Aorta (tissue), 5 donors: Measurements from ENCODE around the gene OPALIN. TPM values are rescaled to one million over a fixed set of nuclear protein-coding genes. Genes with fewer than 3 reads are reported as not detected.
"Not testable (repeated sequence)": the region's sequence is repeated elsewhere in the genome, so short reads cannot be mapped to it uniquely, and the experiment has no call there.

ENCODE experiments used
- ATAC-seq: fragments of 200-7000 bp; cut with Tn5 transposase; one replicate; pipeline ENCODE4 v1.9.1; 2022; ENCODE audit warnings: moderate library complexity; ENCODE audit not compliant: low FRiP score
- DNase-seq, 2 donors: peaks; one replicate each; pipeline ENCODE4 v3.0.0-alpha.2; 2020
- H3K27ac ChIP-seq, 2 donors: one replicate each; pipeline ENCODE4 v1.5.1; 2013; ENCODE audit warnings: low read length in 2 of 2, mild to moderate bottlenecking in 2 of 2, moderate library complexity in 2 of 2, control low read depth in 1 of 2, inconsistent platforms in 1 of 2, low read depth in 1 of 2
- H3K27me3 ChIP-seq, 2 donors: one replicate each; pipeline ENCODE4 v1.6.1; 2013; ENCODE audit warnings: control low read depth in 1 of 2, low read length in 1 of 2, mild to moderate bottlenecking in 1 of 2, moderate library complexity in 1 of 2; ENCODE audit not compliant: insufficient read depth in 2 of 2, control insufficient read depth in 1 of 2
- H3K36me3 ChIP-seq, 2 donors: one replicate each; pipeline ENCODE4 v1.6.1; 2013; ENCODE audit warnings: control low read depth in 1 of 2, low read length in 1 of 2, mild to moderate bottlenecking in 1 of 2; ENCODE audit not compliant: insufficient read depth in 2 of 2, control insufficient read depth in 1 of 2
- H3K4me1 ChIP-seq, 2 donors: one replicate each; pipeline ENCODE4 v1.6.1; 2013; ENCODE audit warnings: low read length in 2 of 2, control low read depth in 1 of 2, mild to moderate bottlenecking in 1 of 2, moderate library complexity in 1 of 2; ENCODE audit not compliant: insufficient read depth in 2 of 2, control insufficient read depth in 1 of 2
- H3K4me3 ChIP-seq, 2 donors: one replicate each; pipeline ENCODE4 v1.5.1; 2013; ENCODE audit warnings: low read length in 2 of 2, control low read depth in 1 of 2, mild to moderate bottlenecking in 1 of 2
- H3K9me3 ChIP-seq: one replicate; pipeline ENCODE4 v1.6.1; 2013; ENCODE audit warnings: mild to moderate bottlenecking, low read length; ENCODE audit not compliant: control insufficient read depth
- WGBS, 2 donors: extraction: QIAGEN DNeasy Blood & Tissue Kit; methylation state at CpG; one replicate each; pipeline ENCODE4 v1.1.7; 2013; 5-methylcytosine and 5-hydroxymethylcytosine counted together
- intact Hi-C, 2 donors: fragments of 100-400 bp; cut with DNase I; formaldehyde crosslinking; loops; one replicate each; pipeline versions ENCODE4 v1.14.2 to v1.15.0; 2022
- polyA plus RNA-seq, 2 donors: library from polyadenylated mRNA; stranded (reverse); fragments of 200-250 nt; gene quantifications; one replicate each; pipeline ENCODE4 v1.2.3, GENCODE V29; 2013
- total RNA-seq, 2 donors: library from RNA; stranded (reverse); fragmentation: NEBNext Ultra II Directional; extraction: Animal tissue kit (Norgen Biotek cat#: 25700); gene quantifications; one replicate each; pipeline ENCODE4 v1.2.1, GENCODE V29; 2021
- donor health status: healthy with polysubstance abuse.
- donor health status: Bipolar disorder and iron deficiency.
- donor health status: DM: no; HTN: no; CAD: no.
- donor health status: DM: no; HTN: no; CAD: no.
- donor health status: DM: yes; HTN: yes; CAD: no.

The OPALIN gene
- total and polyA plus RNA-seq, 4 donors: not detected

GRCh38 chr10:96308854-96309253 is 49.9 kb downstream of the OPALIN start:
- intact Hi-C loops, H3K27me3 ChIP-seq, ATAC-seq, H3K4me3 ChIP-seq, H3K27ac ChIP-seq, DNase-seq, H3K36me3 ChIP-seq, H3K9me3 ChIP-seq, H3K4me1 ChIP-seq: not testable (repeated sequence)
- WGBS, 2 donors: 72 to 73% methylated on average over 4 of the region's 4 CpGs

DNA sequence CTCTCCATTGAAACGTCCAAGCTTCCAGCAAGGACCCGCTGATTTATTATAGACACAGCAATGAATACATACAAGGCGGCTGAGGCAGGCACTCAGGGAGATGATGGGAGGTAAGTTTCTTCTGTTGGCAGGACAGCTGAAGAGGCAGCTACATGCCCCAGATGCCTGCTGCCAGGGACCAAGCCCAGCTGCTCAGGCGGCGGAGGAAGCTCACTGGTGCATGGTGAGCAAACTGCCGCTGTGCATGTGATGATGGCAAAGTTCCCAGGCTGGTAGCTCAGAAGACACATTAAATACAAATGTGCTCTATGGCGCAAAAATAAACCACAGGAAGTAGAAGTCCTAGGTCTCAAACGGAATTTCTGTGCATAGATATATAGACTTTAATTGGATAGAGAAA is 52.3 kb downstream of the OPALIN start:
- no peak overlapping the region for H3K4me3 ChIP-seq
- no peaks in the 10 kb centered on the region for H3K36me3 ChIP-seq
- WGBS, 2 donors: 67 to 75% methylated on average over 8 of the region's 8 CpGs
- no peaks in the 10 kb centered on the region for H3K9me3 ChIP-seq
- intact Hi-C loops: no loop called here
- peaks cover 0 to 4% of the 10 kb centered on the region in 2 donors for H3K27me3 ChIP-seq
- no peak overlapping the region for H3K27ac ChIP-seq
- no peaks in the 10 kb centered on the region for H3K4me1 ChIP-seq
- ATAC-seq (no peak), DNase-seq (peak in 1 of 2 donors; percentile 79)

DNA sequence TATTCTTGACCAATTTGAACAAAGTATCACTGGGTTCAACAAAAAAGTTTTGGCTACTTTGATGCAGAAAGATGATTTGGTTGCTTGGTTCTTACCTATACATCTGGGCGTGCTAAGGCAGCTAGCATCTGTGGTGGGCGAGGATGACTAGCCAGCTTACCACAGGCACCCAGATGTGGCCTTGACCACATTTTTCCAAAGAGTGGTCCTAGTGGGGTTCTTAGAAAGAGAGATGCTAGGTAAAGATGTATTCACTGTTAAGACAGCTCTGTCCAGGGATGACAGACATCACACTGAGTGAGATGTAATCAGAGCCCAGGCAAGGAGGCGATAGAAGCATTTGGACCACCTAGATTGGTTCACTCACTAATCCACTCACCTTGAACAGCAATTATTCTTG is 53.8 kb downstream of the OPALIN start:
- no peak for DNase-seq
- no peak for ATAC-seq
- intact Hi-C loops: no loop called here
- Histone ChIP-seq H3K27me3 (peaks cover 0 to 4% of the 10 kb centered on the region in 2 donors), H3K36me3 (no peaks in the 10 kb centered on the region), H3K4me1 (no peaks in the 10 kb centered on the region), H3K27ac (no peak overlapping the region), H3K9me3 (no peaks in the 10 kb centered on the region), H3K4me3 (no peak overlapping the region)
- WGBS, 2 donors: 95 to 97% methylated on average over 3 of the region's 3 CpGs

DNA sequence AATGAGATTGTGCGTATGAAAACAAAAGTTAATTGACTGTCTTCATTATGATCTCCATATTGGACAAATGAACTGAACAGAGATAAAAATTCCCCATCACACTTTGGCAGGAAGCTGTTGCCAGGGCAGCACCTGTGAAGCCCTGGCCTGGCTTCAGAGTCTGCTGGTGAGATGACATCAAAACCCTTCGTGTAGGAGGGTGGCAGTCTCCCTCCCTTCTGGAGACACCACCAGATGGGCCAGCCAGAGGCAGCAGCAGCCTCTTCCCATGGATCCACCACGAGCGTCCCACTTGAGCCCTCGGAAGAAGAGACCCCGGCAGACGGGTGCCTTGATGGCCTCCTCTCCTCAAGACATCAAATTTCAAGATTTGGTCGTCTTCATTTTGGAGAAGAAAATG is 54.6 kb downstream of the OPALIN start, which contains the start of gene DNTT:
TSS of gene DNTT (plus strand) at position 205 of the 400 bp plus-strand sequence. CDS start at position 269, 64 bp downstream.
- Histone ChIP-seq H3K36me3 (no peaks in the 10 kb centered on the region), H3K4me3 (no peak within 1 kb of the TSS), H3K27ac (no peak within 1 kb of the TSS), H3K9me3 (no peaks in the 10 kb centered on the region), H3K27me3 (peaks cover 0 to 4% of the 10 kb centered on the region in 2 donors), H3K4me1 (no peaks in the 10 kb centered on the region)
- DNase-seq (no peak), ATAC-seq (no peak)
- intact Hi-C loops: no loop called here
- 87 to 90% methylated on average over 8 of the region's 8 CpGs for WGBS, 2 donors

DNA sequence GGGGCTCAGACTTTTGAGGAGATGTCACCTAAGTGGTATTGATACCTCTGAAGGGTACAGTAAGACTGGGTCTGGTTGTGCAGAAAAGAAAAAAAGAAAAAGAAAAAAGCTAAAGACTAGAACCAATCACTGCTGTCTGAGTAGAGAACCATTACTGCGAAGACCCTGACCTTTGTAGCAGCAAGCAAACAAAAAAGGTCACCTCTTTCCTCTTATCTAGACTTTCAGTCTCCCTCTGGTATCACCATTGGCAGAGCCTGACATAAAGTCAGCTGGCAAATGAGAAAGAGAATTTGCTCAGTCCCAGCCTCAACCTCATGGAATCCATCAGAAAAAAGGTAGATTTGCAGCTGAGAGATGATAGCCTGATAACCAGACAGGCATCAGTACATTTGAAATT is 57.2 kb downstream of the OPALIN start:
- DNase-seq: no peak
- peaks cover 0 to 4% of the 10 kb centered on the region in 2 donors for H3K27me3 ChIP-seq
- no peak overlapping the region for H3K4me3 ChIP-seq
- no peak overlapping the region for H3K27ac ChIP-seq
- intact Hi-C loops: no loop called here
- no peaks in the 10 kb centered on the region for H3K36me3 ChIP-seq
- no peaks in the 10 kb centered on the region for H3K9me3 ChIP-seq
- H3K4me1 ChIP-seq: no peaks in the 10 kb centered on the region
- 42 to 72% methylated on average over 1 of the region's 1 CpG for WGBS, 2 donors
- ATAC-seq: no peak

- no peak overlapping the region for H3K4me3 ChIP-seq
Measured at GRCh38 chr10:96299383-96299782, 59.4 kb downstream of the OPALIN start.

GRCh38 chr10:96298362-96298761 is 60.4 kb downstream of the OPALIN start:
- peaks cover 0 to 3% of the 10 kb centered on the region in 2 donors for H3K27me3 ChIP-seq
- no peak for DNase-seq
- no peaks in the 10 kb centered on the region for H3K36me3 ChIP-seq
- H3K27ac ChIP-seq: no peak overlapping the region
- intact Hi-C loops: loop anchor here in 1 of 2 donors (10.0 kb wide), 1 partner anchor 284 kb away; no protein-coding TSS in a partner anchor
- H3K9me3 ChIP-seq: no peaks in the 10 kb centered on the region
- H3K4me3 ChIP-seq: no peak overlapping the region
- H3K4me1 ChIP-seq: no peaks in the 10 kb centered on the region
- no peak for ATAC-seq
- 57 to 60% methylated on average over 3 of the region's 3 CpGs for WGBS, 2 donors

More at GRCh38 chr10:96299383-96299782, 59.4 kb downstream of the OPALIN start:
- Histone ChIP-seq H3K4me1 (no peaks in the 10 kb centered on the region), H3K9me3 (no peaks in the 10 kb centered on the region), H3K36me3 (no peaks in the 10 kb centered on the region), H3K27ac (no peak overlapping the region), H3K27me3 (peaks cover 0 to 4% of the 10 kb centered on the region in 2 donors)
- DNase-seq (no peak), ATAC-seq (no peak)
- 10 to 12% methylated on average over 5 of the region's 5 CpGs for WGBS, 2 donors
- intact Hi-C loops: loop anchor here in 1 of 2 donors (10.0 kb wide), 1 partner anchor 285 kb away; no protein-coding TSS in a partner anchor

DNA sequence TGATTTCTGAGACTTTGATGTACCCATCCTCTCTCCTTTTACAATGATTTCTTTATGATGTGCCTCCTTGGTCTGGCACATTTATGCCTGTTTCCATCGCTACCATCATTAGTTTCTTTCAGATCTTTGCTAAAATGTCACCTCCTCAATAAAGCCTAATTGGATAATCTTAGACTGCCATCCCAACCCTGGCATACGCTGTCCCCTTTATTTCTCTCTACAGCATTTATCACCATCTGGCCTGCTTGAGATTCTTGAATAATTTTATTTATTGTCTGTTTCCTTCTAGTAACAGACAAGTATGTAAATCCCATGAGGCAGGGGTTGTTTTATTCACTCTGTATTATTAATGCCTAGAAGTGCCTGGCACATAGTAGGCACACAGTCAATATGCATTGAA is 61.3 kb downstream of the OPALIN start:
- DNase-seq: no peak
- Histone ChIP-seq H3K4me1 (no peaks in the 10 kb centered on the region), H3K9me3 (no peaks in the 10 kb centered on the region), H3K36me3 (no peaks in the 10 kb centered on the region), H3K27me3 (peaks cover 0 to 2% of the 10 kb centered on the region in 2 donors), H3K4me3 (no peak overlapping the region), H3K27ac (no peak overlapping the region)
- ATAC-seq: no peak
- intact Hi-C loops: loop anchor here in 1 of 2 donors (10.0 kb wide), 1 partner anchor 283 kb away; no protein-coding TSS in a partner anchor
- WGBS, 2 donors: 97 to 100% methylated on average over 2 of the region's 2 CpGs

DNA sequence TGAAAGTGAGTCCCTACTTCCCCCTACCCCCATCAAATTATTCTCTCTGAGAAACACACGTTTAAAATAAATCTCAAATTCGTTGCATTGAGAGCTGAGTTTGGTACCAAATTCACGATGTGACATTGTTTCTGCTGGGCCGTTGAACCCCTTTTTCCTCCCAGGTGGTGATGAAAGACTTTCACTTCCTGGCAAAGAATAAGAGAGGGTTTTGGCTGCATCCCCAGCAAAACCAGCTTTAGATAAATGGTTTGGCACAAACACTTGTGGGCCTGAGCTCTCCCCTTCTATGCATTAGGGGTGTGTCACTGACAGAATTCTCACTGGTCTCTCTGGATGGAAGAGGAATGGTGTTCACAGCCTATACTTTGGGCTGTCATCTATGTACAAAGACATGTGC is 63.3 kb downstream of the OPALIN start:
- Histone ChIP-seq H3K27me3 (no peaks in the 10 kb centered on the region), H3K4me3 (no peak overlapping the region), H3K27ac (no peak overlapping the region), H3K9me3 (no peaks in the 10 kb centered on the region), H3K4me1 (no peaks in the 10 kb centered on the region), H3K36me3 (no peaks in the 10 kb centered on the region)
- ATAC-seq: no peak
- WGBS, 2 donors: 58 to 60% methylated on average over 4 of the region's 4 CpGs
- no peak for DNase-seq
- intact Hi-C loops: loop anchor here in 1 of 2 donors (10.0 kb wide), 1 partner anchor 281 kb away; no protein-coding TSS in a partner anchor
